HepG2 (cell line): ENCODE data around the gene FOXA3. TPM values are rescaled to one million over a fixed set of nuclear protein-coding genes. Genes with fewer than 3 reads are reported as not detected.

Experiments used
- ARID2 ChIP-seq: sonication (generic); formaldehyde crosslinking; IDR thresholded peaks from 2 replicates; pipeline ENCODE4 v1.8.1; 2022; ENCODE audit warnings: mild to moderate bottlenecking, missing genetic modification reagents, borderline replicate concordance
- ATF7-NPFF ChIP-seq: sonication (generic); formaldehyde crosslinking; IDR thresholded peaks from 2 replicates; pipeline ENCODE4 v1.8.1; 2023; ENCODE audit warnings: mild to moderate bottlenecking, low read depth, missing genetic modification reagents, moderate library complexity
- DNMT1 ChIP-seq: sonication (generic); formaldehyde crosslinking; IDR thresholded peaks from 2 replicates; pipeline ENCODE4 v1.5.1; 2020; ENCODE audit warnings: mild to moderate bottlenecking, missing genetic modification reagents
- KDM4B ChIP-seq: sonication (generic); formaldehyde crosslinking; IDR thresholded peaks from 2 replicates; pipeline ENCODE4 v1.4.0; 2020; ENCODE audit warnings: missing genetic modification reagents
- LBX2 ChIP-seq: sonication (generic); formaldehyde crosslinking; IDR thresholded peaks from 2 replicates; pipeline ENCODE4 v1.5.0; 2020; ENCODE audit warnings: missing genetic modification reagents, mild to moderate bottlenecking, borderline replicate concordance
- NFKB2 ChIP-seq: sonication (generic); formaldehyde crosslinking; IDR thresholded peaks from 2 replicates; pipeline ENCODE4 v1.4.0; 2020; ENCODE audit warnings: missing genetic modification reagents, borderline replicate concordance
- NR0B2 ChIP-seq: sonication (generic); formaldehyde crosslinking; IDR thresholded peaks from 2 replicates; pipeline ENCODE4 v1.4.0; 2020; ENCODE audit warnings: mild to moderate bottlenecking, missing genetic modification reagents
- SOX13 ChIP-seq, 3 experiments: fragments of 450-650 bp in 1 of 3; sonication (generic) in 1 of 3; formaldehyde crosslinking in 1 of 3; IDR thresholded peaks in 2 of 3; conservative IDR thresholded peaks in 1 of 3; 2 replicates each; pipeline versions ENCODE4 v1.5.0 to v1.6.1; 2016 to 2020; ENCODE audit warnings: antibody characterized with exemption in 1 of 3, mild to moderate bottlenecking in 1 of 3, missing compliant biosample characterization in 1 of 3, missing genetic modification reagents in 1 of 3, moderate library complexity in 1 of 3
- TEAD3 ChIP-seq: optimal IDR thresholded peaks from 2 replicates; pipeline ENCODE3; 2016; ENCODE audit warnings: borderline replicate concordance
- TFDP2 ChIP-seq: sonication (generic); formaldehyde crosslinking; IDR thresholded peaks from 2 replicates; pipeline ENCODE4 v1.4.0; 2020; ENCODE audit warnings: missing genetic modification reagents
- TRIM22 ChIP-seq: fragments of 450-650 bp; IDR thresholded peaks from 2 replicates; pipeline ENCODE4 v1.6.1; 2017
- ZBTB14 ChIP-seq: sonication (generic); formaldehyde crosslinking; IDR thresholded peaks from 2 replicates; pipeline ENCODE4 v1.4.0; 2020; ENCODE audit warnings: missing genetic modification reagents
- ZNF12 ChIP-seq: sonication (generic); formaldehyde crosslinking; IDR thresholded peaks from 2 replicates; pipeline ENCODE4 v1.5.0; 2020; ENCODE audit warnings: missing genetic modification reagents
- ZNF263 ChIP-seq: sonication (generic); formaldehyde crosslinking; IDR thresholded peaks from 2 replicates; pipeline ENCODE4 v1.4.0; 2020; ENCODE audit warnings: missing genetic modification reagents
- ZNF333 ChIP-seq: sonication (generic); formaldehyde crosslinking; IDR thresholded peaks from 2 replicates; pipeline ENCODE4 v1.4.0; 2020; ENCODE audit warnings: mild to moderate bottlenecking, missing genetic modification reagents, borderline replicate concordance
- ZNF430 ChIP-seq: sonication (generic); formaldehyde crosslinking; IDR thresholded peaks from 2 replicates; pipeline ENCODE4 v1.9.0; 2021; ENCODE audit warnings: mild to moderate bottlenecking, missing genetic modification reagents
- ZNF468 ChIP-seq: sonication (generic); formaldehyde crosslinking; IDR thresholded peaks from 2 replicates; pipeline ENCODE4 v1.8.0; 2022; ENCODE audit warnings: mild to moderate bottlenecking, moderate library complexity, missing genetic modification reagents
- ZNF577 ChIP-seq: sonication (generic); formaldehyde crosslinking; IDR thresholded peaks from 2 replicates; pipeline ENCODE4 v1.4.0; 2020; ENCODE audit warnings: mild to moderate bottlenecking, low read depth, missing genetic modification reagents, borderline replicate concordance
- ZNF713 ChIP-seq: sonication (generic); formaldehyde crosslinking; IDR thresholded peaks from 2 replicates; pipeline ENCODE4 v1.4.0; 2020; ENCODE audit warnings: mild to moderate bottlenecking, missing genetic modification reagents
- ZNF775 ChIP-seq: sonication (generic); formaldehyde crosslinking; IDR thresholded peaks from 2 replicates; pipeline ENCODE4 v1.4.0; 2020; ENCODE audit warnings: missing genetic modification reagents, mild to moderate bottlenecking, moderate library complexity, borderline replicate concordance
- ZUFSP ChIP-seq: sonication (generic); formaldehyde crosslinking; IDR thresholded peaks from 2 replicates; pipeline ENCODE4 v1.9.0; 2021; ENCODE audit warnings: missing genetic modification reagents, mild to moderate bottlenecking, borderline replicate concordance
- polyA plus RNA-seq, 8 experiments: library from polyadenylated mRNA; depleted of rRNA in 3 of 8; stranded (reverse) in 7 of 8; unstranded in 1 of 8; fragments of >200 nt; fragmentation: Illumina TruSeq in 4 of 8; extraction: Trizol in 4 of 8; gene quantifications; 2 replicates each; pipeline versions ENCODE4 v1.2.1 to v1.2.3, GENCODE V29; 2011 to 2016; ENCODE audit warnings: low read depth in 4 of 8, missing spikeins in 1 of 8, mixed read lengths in 1 of 8; ENCODE audit not compliant: insufficient read depth in 1 of 8
- total RNA-seq, 5 experiments: library from RNA; depleted of rRNA; stranded (reverse); fragments of >200 nt; fragmentation: Illumina TruSeq; extraction: Trizol; gene quantifications; 2 replicates each; pipeline ENCODE4 v1.2.3, GENCODE V29; 2016; ENCODE audit warnings: low read depth in 1 of 5

Gene FOXA3
- total and polyA plus RNA-seq, 2 of the 13 experiments (the other 11 are each of a cell fraction or from before 2014, with no cell fraction given): 29.8 to 47.6 TPM

GRCh38 chr19:45902651-45903625 lies 38.8 kb downstream of the FOXA3 start (continued):
- TF ChIP-seq TFDP2 (no peak), TRIM22 (no peak), ZNF430 (CRISPR knock-in tag) (0 out of 2 replicates have a peak, but pooled peaks have one; percentile 53), ATF7-NPFF (CRISPR knock-in tag) (no peak), DNMT1 (no peak), LBX2 (CRISPR knock-in tag) (no peak; the same call in 1 of the 2 replicates), NFKB2 (no peak), ZBTB14 (CRISPR knock-in tag) (peak; percentile 58), KDM4B (CRISPR knock-in tag) (no peak), ZNF468 (CRISPR knock-in tag) (no peak), ZUFSP (CRISPR knock-in tag) (no peak), ZNF263 (CRISPR knock-in tag) (no peak), ZNF12 (no peak), NR0B2 (CRISPR knock-in tag) (no peak), ZNF713 (CRISPR knock-in tag) (0 out of 2 replicates have a peak, but pooled peaks have one; percentile 52), ARID2 (no peak), ZNF775 (CRISPR knock-in tag) (no peak), SOX13 (IDR thresholded peaks at IDR 0.05) (no peak), SOX13 (CRISPR knock-in tag; conservative IDR thresholded peaks at IDR 0.05 in 1 of 2, IDR thresholded peaks at IDR 0.05 in 1 of 2) (peak in 1 of 2 experiments; percentile 16; a peak in 1 of 4 replicates), ZNF577 (CRISPR knock-in tag) (no peak), TEAD3 (CRISPR knock-in tag) (no peak), ZNF333 (CRISPR knock-in tag) (no peak)
